MM.1S (cell line): ENCODE measurements around the gene RSRC1.

ENCODE experiments used
- DNase-seq: peaks from one replicate; pipeline ENCODE4 v3.0.0-alpha.2; 2015
- H2AFZ ChIP-seq: fragments of 300-600 bp; sonication (generic); 2 replicates; pipeline ENCODE4 v1.6.0; 2016; ENCODE audit warnings: antibody characterized with exemption, low read length
- H3F3A ChIP-seq: fragments of 300-600 bp; sonication (generic); 2 replicates; pipeline ENCODE4 v1.6.1; 2016; ENCODE audit warnings: mild to moderate bottlenecking, antibody characterized with exemption, low read length, moderate library complexity, mixed read lengths; ENCODE audit not compliant: insufficient read depth
- H3K27ac ChIP-seq: fragments of 300-600 bp; sonication (generic); 2 replicates; pipeline ENCODE4 v1.5.1; 2016; ENCODE audit warnings: mild to moderate bottlenecking, low read length
- H3K27me3 ChIP-seq: fragments of 300-600 bp; sonication (generic); replicated peaks from 2 replicates; pipeline ENCODE4 v1.6.0; 2016; ENCODE audit warnings: low read length; ENCODE audit not compliant: insufficient read depth
- H3K36me3 ChIP-seq: fragments of 300-600 bp; sonication (generic); replicated peaks from 2 replicates; pipeline ENCODE4 v1.6.1; 2016; ENCODE audit warnings: mild to moderate bottlenecking, low read length, mixed read lengths; ENCODE audit not compliant: insufficient read depth
- H3K4me1 ChIP-seq: fragments of 300-600 bp; sonication (generic); 2 replicates; pipeline ENCODE4 v1.6.1; 2016; ENCODE audit warnings: low read length, mixed read lengths
- H3K4me2 ChIP-seq: fragments of 300-600 bp; sonication (generic); 2 replicates; pipeline ENCODE4 v1.6.0; 2016; ENCODE audit warnings: low read depth, low read length
- H3K4me3 ChIP-seq: fragments of 300-600 bp; sonication (generic); 2 replicates; pipeline ENCODE4 v1.5.1; 2016; ENCODE audit warnings: low read length, mixed read lengths
- H3K79me2 ChIP-seq: fragments of 300-600 bp; sonication (generic); 2 replicates; pipeline ENCODE4 v1.6.1; 2016; ENCODE audit warnings: mixed run types, low read length, mixed read lengths
- H3K9ac ChIP-seq: fragments of 300-600 bp; sonication (generic); 2 replicates; pipeline ENCODE4 v1.6.1; 2016; ENCODE audit warnings: low read length, mixed read lengths
- H3K9me2 ChIP-seq: fragments of 300-600 bp; sonication (generic); replicated peaks from 2 replicates; pipeline ENCODE4 v1.6.1; 2016; ENCODE audit warnings: mild to moderate bottlenecking, low read length, mixed read lengths; ENCODE audit not compliant: insufficient read depth
- H3K9me3 ChIP-seq: fragments of 300-600 bp; sonication (generic); replicated peaks from 2 replicates; pipeline ENCODE4 v1.6.1; 2016; ENCODE audit warnings: mild to moderate bottlenecking, low read length, mixed read lengths; ENCODE audit not compliant: insufficient read depth
- H4K20me1 ChIP-seq: fragments of 300-600 bp; sonication (generic); 2 replicates; pipeline ENCODE4 v1.6.1; 2016; ENCODE audit warnings: mild to moderate bottlenecking, low read length, moderate library complexity, mixed read lengths; ENCODE audit not compliant: insufficient read depth
- EZH2 ChIP-seq: fragments of 300-600 bp; sonication (generic); optimal IDR thresholded peaks from 2 replicates; pipeline ENCODE3; 2017; ENCODE audit warnings: low read depth, mild to moderate bottlenecking, antibody characterized with exemption, low read length, mixed read lengths
- EZH2phosphoT487 ChIP-seq: fragments of 300-600 bp; sonication (generic); IDR thresholded peaks from 2 replicates; pipeline ENCODE4 v1.6.1; 2018; ENCODE audit warnings: antibody characterized with exemption, low read length
- TF ChIP-seq, protein P1 (sequence below): fragments of 300-600 bp; sonication (generic); IDR thresholded peaks from 2 replicates; pipeline ENCODE4 v1.5.1; 2016; ENCODE audit warnings: antibody characterized with exemption, low read length, mixed read lengths

RSRC1 gene

DNA sequence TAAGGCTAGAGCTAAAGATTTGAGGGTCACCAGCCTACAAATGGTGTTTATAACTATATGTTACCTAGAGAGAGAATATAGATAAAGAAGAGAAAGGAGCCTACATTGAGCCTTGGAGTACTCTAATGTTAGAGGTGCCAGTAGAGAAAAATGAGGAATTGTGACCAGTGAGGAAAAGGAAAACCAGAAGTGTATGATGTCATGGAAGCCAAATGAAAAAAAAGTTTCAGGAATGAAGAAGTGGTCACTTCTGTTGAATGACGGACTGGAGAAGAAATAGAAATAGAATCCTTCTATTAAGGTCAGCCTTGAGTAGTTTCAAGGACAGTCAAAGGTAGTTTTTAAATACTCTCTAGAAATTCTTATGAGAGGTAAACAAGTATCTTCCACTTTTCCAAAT lies 409.9 kb downstream of the RSRC1 start:
- no peaks in the 10 kb centered on the region for H3K9me3 ChIP-seq
- H3K27ac ChIP-seq, result no peak overlapping the region
- H2AFZ ChIP-seq, result no peak overlapping the region
- no peak overlapping the region for H3K4me3 ChIP-seq
- TF ChIP-seq EZH2phosphoT487, result no peak
- TF ChIP-seq, protein P1, sequence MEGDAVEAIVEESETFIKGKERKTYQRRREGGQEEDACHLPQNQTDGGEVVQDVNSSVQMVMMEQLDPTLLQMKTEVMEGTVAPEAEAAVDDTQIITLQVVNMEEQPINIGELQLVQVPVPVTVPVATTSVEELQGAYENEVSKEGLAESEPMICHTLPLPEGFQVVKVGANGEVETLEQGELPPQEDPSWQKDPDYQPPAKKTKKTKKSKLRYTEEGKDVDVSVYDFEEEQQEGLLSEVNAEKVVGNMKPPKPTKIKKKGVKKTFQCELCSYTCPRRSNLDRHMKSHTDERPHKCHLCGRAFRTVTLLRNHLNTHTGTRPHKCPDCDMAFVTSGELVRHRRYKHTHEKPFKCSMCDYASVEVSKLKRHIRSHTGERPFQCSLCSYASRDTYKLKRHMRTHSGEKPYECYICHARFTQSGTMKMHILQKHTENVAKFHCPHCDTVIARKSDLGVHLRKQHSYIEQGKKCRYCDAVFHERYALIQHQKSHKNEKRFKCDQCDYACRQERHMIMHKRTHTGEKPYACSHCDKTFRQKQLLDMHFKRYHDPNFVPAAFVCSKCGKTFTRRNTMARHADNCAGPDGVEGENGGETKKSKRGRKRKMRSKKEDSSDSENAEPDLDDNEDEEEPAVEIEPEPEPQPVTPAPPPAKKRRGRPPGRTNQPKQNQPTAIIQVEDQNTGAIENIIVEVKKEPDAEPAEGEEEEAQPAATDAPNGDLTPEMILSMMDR, result no peak
- TF ChIP-seq EZH2, result no peak
- H3K9me2 ChIP-seq, result no peaks in the 10 kb centered on the region
- H4K20me1 ChIP-seq, result no peaks in the 10 kb centered on the region
- no peak overlapping the region for H3K4me2 ChIP-seq
- H3F3A ChIP-seq, result no peaks in the 10 kb centered on the region
- H3K36me3 ChIP-seq, result no peaks in the 10 kb centered on the region
- H3K27me3 ChIP-seq, result no peaks in the 10 kb centered on the region
- no peaks in the 10 kb centered on the region for H3K79me2 ChIP-seq
- no peak overlapping the region for H3K9ac ChIP-seq
- no peaks in the 10 kb centered on the region for H3K4me1 ChIP-seq
- no peak for DNase-seq

DNA sequence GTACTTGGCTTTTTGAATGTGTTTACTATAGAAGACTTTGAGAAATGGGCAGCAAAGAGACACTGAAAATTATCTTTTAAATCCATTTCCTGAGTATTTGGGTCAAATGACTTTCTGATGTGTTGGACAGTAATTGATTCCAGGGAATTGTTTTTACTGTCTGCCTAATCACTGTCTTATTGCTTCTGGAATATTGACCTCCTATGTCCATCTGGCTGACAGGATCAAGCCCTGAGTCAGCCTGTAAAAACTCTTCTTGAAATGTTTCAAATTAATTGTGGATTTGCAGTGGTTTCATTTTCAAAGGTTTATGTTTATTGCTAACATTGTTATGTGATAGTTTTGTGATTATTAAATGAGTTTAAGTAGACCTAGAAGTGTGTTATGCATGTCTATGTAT lies 410.5 kb downstream of the RSRC1 start:
- Histone ChIP-seq H3K79me2 (no peaks in the 10 kb centered on the region), H3K27me3 (no peaks in the 10 kb centered on the region), H3F3A (no peaks in the 10 kb centered on the region), H2AFZ (no peak overlapping the region), H3K9ac (no peak overlapping the region), H3K9me2 (no peaks in the 10 kb centered on the region), H4K20me1 (no peaks in the 10 kb centered on the region), H3K4me1 (no peaks in the 10 kb centered on the region), H3K27ac (no peak overlapping the region), H3K36me3 (no peaks in the 10 kb centered on the region), H3K9me3 (no peaks in the 10 kb centered on the region), H3K4me2 (no peak overlapping the region), H3K4me3 (no peak overlapping the region)
- no peak for DNase-seq
- TF ChIP-seq EZH2phosphoT487 (no peak), EZH2 (no peak)
- TF ChIP-seq, protein P1, result no peak

GRCh38 chr3:158522221-158523136 lies 412.6 kb downstream of the RSRC1 start:
- no peak overlapping the region for H3K27ac ChIP-seq
- no peaks in the 10 kb centered on the region for H4K20me1 ChIP-seq
- H3K9ac ChIP-seq, result no peak overlapping the region
- H3K27me3 ChIP-seq, result no peaks in the 10 kb centered on the region
- H3K9me2 ChIP-seq, result no peaks in the 10 kb centered on the region
- H3K4me2 ChIP-seq, result no peak overlapping the region
- no peaks in the 10 kb centered on the region for H3K9me3 ChIP-seq
- no peaks in the 10 kb centered on the region for H3K79me2 ChIP-seq
- H3K4me1 ChIP-seq, result no peaks in the 10 kb centered on the region
- DNase-seq, result no peak
- no peaks in the 10 kb centered on the region for H3F3A ChIP-seq
- no peak overlapping the region for H2AFZ ChIP-seq
- H3K36me3 ChIP-seq, result no peaks in the 10 kb centered on the region
- TF ChIP-seq EZH2 (no peak), EZH2phosphoT487 (no peak)
- TF ChIP-seq, protein P1, result no peak
- H3K4me3 ChIP-seq, result no peak overlapping the region
